GM21381 (cell line): ENCODE measurements around the gene FAM9B.
"Not testable (repeated sequence)": the region's sequence is repeated elsewhere in the genome, so short reads cannot be mapped to it uniquely, and the experiment has no call there.

Experiments
- ATAC-seq: cut with Tn5 transposase; IDR thresholded peaks from one replicate; pipeline ENCODE4 v1.9.1; 2021; ENCODE audit warnings: mild to moderate bottlenecking, moderate library complexity; ENCODE audit not compliant: unreplicated experiment

Gene FAM9B

GRCh38 chrX:9033989-9034388 lies at the start of gene FAM9B:
Gene FAM9B, minus strand, starts transcription at chrX:9034127. Its CDS starts 1,141 bp downstream, at chrX:9032986.
- ATAC-seq = no peak

DNA sequence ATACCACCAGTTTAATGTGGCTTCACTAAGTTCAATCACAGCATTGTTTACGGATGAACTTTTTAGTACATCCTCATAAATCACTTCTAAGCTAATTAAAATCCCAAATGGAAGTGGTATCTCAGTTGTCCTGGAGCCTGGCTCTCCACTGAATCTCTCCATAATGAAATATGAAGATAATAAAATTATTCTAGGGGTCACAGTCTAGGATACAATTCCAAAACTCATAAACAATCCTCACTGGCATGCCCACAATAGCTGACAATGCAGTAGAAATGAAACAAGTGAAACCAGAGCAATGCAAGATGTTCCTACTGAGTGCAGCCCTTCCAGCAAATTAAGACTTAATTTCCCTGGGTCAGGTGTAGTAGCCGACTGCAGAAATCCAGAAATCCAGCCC lies 47.3 kb upstream of the FAM9B start:
- no peak for ATAC-seq

- ATAC-seq = no peak
These were observed 40.4 kb upstream of the FAM9B start for GRCh38 chrX:9074326-9074725.

- no peak for ATAC-seq
These were observed 38.4 kb upstream of the FAM9B start for GRCh38 chrX:9072281-9072680.

GRCh38 chrX:9071031-9071650 lies 37.2 kb upstream of the FAM9B start:
- no peak for ATAC-seq

DNA sequence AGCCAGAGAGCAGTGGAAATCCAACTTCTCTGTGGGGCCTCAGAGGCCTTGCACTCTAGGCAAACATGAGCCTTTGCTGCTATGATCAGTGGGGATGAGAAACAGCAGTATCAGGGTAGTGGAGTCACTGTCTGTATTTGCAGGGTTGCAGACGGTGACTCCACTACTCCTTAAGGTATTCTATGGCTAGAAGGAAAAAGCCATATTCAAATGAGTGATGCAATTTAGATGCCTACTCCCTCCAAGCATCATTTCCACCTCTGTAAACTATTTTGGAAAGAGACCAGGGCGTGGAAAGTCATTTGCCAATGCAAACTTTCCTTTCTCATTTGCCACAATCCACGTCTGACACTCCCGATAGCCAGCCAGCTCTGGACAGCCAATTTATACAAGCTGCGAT lies 35.6 kb upstream of the FAM9B start:
- ATAC-seq = no peak

DNA sequence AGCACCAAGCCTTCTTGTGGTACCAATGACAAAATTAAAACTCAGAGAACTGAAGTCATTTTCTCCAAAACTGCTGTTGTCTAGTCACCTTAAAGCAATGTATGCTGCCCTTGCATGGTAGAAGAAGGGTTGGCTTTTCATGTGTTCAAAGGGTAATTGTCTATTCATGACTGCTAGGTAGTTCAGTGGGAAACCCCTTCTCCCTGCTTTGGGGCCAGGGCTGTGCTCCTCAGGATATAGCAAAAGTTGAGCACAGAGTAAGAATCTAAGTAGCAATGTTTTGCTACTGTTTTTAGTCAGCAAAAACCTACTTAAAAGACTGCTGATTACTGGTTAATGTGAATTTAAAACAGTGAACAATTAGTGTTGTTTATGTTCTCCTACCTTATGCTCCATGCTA lies 30.8 kb upstream of the FAM9B start:
- no peak for ATAC-seq

DNA sequence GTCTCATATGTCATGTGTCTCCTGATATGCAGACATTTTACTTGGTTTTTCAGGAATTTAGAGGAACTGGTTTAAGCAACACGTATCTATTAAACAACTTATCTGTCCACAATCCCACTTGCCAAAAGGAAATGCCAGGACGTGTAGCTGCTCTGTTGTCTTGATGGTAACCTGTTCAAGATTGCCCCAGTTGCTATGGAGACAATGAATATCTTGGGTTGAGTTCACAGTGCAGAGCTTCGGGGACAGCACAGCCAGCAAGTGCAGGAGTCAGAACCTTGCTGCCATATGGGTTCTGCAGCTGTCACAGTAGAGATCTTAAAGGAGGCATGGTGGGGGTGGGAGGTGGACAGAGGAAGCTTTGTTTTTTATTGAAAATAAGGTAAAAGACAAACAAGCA lies 28.7 kb upstream of the FAM9B start:
- ATAC-seq = no peak

DNA sequence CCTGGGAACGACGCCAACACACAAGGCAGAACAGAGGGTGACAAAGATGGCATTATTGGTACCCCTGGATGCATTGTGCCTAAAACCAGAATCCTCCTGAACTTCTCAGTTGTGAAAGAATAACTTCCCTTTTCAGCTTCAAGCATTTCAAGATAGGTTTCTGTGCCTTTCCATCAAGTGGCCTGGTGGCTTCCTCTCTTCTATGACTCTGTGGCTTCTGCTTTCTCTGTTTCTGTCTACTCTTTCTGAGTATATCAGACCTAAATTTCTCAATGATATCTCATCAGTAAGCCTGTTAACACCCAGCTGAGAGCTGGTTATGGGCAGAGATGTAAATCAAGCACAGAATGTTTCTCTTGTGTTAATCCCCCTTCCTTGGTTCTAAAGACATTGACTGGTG lies 21.4 kb upstream of the FAM9B start:
- no peak for ATAC-seq

- no peak for ATAC-seq
These were observed 18.2 kb upstream of the FAM9B start for GRCh38 chrX:9052081-9052480.

- ATAC-seq = no peak
These were observed 16.4 kb upstream of the FAM9B start for GRCh38 chrX:9050331-9050730.

GRCh38 chrX:9048801-9049200 lies 14.9 kb upstream of the FAM9B start:
- no peak for ATAC-seq

GRCh38 chrX:9038244-9038643 lies 4.3 kb upstream of the FAM9B start:
- no peak for ATAC-seq

DNA sequence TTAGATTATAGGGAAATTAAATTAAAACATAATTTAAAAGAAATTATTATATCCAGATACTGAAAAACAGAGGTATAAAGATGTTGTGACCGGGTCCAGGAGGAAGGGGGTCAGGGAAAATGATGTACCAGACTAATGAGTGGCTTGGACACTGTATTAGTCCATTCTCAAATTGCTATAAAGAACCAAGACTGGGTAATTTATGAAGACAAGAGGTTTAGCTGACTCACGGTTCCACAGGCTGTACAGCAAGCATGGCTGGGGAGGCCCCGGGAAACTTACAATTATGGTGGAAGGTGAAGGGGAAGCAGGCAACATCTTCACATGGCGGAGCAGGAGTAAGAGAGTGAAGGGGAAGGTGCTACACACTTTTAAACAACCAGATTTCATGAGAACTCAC lies 3.4 kb upstream of the FAM9B start:
- no peak for ATAC-seq

DNA sequence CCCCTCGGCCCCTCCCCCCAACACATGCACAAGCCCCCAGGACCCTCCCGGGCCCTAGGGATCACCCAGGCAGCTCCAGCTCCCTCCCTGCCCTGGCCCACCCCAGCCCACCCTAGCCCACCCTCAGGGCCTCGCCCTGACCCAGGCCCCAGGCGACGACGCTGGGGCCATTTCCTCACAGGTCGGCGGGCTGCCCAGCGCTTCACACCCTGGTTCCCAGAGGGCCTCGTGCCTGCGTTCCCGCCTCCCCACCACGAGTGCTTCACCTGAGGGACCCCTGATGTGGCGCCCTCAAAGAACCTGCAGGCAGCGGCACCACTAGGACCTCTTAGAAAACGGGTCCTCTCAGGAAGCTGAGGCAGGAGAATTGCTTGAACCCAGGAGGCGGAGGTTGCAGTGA lies 341 bp downstream of the FAM9B start:
- ATAC-seq = no peak

DNA sequence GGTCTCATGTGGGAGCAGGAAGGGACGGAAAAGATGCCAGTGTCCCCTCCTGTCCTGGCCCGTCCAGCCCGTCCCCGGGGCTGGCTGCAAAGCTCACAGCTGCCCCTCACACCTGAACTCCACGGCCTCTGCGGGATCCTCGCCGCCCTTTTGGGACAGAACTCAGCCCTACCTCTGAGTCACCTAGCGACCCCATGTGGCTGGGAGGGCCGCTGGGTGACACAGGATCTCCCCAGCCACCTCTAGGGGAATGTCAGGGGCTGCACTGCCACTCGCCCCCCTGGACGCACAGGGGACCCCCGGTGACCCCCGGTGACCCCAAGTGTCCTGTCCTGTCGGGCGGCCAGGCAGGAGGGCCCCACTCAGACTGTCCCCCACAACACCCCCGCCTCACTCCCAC lies 748 bp downstream of the FAM9B start:
- no peak for ATAC-seq

- ATAC-seq = no peak
These were observed 10.6 kb downstream of the FAM9B start for GRCh38 chrX:9023293-9023692.

DNA sequence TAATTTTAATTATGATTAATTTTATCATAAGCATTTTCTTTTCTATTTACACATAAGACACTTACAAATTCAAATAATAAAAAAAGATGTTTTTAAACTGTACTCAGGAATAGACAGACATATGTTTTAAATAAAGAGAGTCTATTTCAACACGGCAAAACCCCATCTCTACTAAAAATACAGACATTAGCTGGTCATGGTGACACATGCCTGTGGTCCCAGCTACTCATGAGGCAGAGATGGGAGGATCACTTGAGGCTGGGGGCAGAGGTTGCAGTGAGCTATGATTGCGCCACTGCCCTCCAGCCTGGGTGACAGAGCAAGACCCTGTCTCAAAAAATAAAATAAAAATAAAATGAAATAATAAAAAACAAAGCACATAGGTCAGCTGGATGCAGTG lies 14.8 kb downstream of the FAM9B start:
- no peak for ATAC-seq

GRCh38 chrX:9018332-9018731 lies 15.6 kb downstream of the FAM9B start:
- not testable (repeated sequence) for ATAC-seq

GRCh38 chrX:9003041-9003440 lies 30.9 kb downstream of the FAM9B start:
- no peak for ATAC-seq

GRCh38 chrX:8988446-8988845 lies 45.5 kb downstream of the FAM9B start:
- no peak for ATAC-seq

- ATAC-seq = no peak
These were observed 46.2 kb downstream of the FAM9B start for GRCh38 chrX:8987672-8988250.

DNA sequence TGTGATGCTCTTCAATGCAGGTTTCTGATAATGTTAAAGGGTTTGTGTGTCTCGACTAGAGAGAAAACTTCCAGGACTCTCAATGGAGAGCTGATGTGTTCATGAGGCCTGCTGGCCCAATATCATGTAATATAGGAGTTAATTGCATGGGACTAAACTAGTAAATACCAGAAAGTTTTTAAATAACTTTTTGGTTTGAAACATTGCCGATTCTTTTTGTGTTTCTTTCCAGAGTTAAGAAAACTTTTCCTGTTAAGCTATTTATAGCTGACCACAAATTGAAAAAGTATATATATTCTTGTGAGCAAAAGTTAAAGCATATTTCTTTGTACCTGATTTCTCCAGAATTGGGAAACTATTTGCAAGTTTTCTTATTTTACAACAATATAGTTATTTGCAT lies 49.7 kb downstream of the FAM9B start:
- ATAC-seq = no peak
